Retina (tissue), 1 donor: ENCODE results near the gene SSH2.
"Not testable (repeated sequence)": the region's sequence is repeated elsewhere in the genome, so short reads cannot be mapped to it uniquely, and the experiment has no call there.

Source experiments
- DNase-seq: peaks from one replicate; pipeline ENCODE4 v3.0.0-alpha.2; 2016

Gene SSH2

DNA sequence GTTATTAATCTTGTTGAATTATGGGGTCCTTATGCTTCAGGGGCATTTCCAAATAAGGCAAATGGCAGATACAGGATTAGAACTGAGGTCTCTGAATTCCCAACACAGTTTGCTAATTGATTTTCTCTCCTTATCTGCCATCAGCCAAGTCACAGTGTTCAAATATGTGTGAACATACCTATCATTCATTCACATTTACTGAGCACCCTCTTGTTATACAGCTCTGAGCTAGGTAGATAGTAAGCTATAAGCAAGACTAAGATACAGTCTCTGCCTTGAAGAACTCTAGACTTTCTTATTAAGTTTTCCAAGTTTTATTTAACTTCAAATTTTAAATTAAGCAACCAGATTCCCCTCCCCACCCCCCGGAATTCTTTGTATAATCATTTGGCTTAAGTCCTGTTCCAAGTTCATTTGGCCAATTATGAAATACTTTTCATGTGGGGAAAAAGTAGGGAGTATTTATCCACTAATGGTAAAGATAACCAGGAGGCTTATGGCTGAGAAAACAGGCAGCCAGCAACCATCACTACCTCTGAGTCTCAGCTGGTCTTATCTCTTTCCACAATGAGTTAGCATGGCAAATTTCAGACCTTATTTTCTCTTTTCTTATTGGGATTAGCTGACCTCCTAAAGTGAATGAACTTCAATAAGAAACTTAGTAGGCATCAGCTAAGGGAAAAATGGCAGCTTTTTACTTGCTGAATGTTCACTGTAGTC, 275.9 kb downstream of the SSH2 start:
- DNase-seq, result no peak

DNA sequence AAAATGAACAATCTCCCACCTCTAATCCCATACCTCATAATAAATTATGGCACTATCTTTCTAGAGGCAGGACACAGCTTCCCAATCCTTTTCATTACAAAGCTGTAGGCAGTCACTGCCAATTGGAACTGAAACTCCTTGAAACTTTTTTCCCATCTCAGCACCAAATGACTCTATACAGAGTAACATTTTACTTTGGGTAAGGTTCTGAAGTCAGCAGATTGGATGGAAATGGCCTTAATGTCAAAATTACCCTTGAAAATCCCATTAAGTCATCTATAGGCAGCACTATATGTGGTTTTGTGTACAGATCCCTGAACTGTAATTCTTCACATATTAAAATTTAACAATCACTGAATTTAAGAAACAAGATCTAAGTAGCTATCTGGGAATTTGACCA, 277.1 kb downstream of the SSH2 start:
- no peak for DNase-seq

DNA sequence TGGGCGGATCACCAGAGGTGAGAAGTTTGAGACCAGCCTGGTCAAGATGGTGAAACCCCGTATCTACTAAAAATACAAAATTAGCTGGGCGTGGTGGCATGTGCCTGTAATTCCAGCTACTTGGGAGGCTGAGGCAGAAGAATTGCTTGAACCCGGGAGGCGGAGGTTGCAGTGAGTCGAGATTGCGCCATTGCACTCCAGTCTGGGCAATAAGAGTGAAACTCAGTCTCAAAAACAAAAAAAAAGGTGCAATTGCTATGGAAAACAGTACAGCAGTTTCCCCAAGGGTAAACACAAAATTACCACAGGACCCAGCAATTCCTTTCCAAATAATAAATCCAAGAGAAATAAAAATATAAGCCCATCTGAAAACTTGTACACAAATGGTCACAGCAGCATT, 278.1 kb downstream of the SSH2 start:
- DNase-seq, result not testable (repeated sequence)

DNA sequence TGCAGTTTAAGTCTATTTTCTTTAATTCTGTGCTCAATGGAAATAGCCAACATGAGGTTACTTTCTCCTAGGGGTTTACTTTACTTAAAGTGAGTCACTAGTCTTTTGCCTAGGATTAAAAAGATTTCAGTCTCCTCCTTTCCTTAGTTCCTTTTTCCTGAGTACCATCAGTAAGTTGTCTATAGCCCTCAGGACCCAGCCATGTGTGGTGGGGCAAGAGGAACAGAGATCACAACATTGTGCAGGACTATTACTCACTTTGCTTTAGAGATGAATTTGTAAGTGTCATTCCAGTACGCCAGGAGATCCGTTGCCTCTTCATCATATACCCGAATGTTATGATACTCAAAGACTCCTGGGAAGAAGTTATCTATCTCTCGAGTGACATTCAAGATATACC, 279.6 kb downstream of the SSH2 start:
- DNase-seq, result no peak

DNA sequence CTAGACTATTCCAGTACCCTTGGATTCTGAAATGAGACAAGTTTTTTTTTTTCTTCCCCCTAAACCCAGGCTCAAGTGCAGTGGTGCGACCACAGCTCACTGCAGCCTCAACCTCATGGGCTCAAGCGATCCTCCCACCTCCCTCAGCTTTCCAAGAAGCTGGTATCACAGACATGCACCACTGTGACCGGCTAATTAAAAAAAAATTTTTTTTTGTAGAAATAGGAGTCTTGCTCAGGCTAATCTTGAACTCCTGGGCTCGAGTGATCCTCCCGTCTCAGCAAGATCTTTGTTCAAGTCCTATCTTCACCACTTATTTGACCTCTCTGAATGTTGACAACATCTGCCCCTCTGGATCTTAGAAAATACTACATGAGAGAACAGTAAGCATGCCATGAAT, 280.7 kb downstream of the SSH2 start:
- no peak for DNase-seq

DNA sequence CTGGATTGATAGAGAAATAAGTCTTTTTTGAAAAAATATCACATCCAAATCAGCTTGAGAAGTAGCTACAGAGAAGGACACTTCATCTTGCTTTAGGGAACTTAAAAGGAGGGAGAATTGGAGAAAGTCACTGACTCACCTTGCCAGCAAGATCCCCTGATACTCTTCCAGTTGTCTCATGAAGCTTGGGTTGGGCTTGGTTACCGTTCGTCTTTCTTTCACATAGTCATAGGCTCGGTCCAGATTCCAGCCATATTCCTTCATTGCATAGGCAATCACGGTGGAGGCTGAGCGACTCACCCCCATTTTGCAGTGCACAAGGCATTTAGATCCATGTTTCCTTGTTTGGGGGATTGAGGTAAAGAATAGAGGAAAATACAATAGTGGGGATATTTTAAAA, 282.0 kb downstream of the SSH2 start:
- no peak for DNase-seq

DNA sequence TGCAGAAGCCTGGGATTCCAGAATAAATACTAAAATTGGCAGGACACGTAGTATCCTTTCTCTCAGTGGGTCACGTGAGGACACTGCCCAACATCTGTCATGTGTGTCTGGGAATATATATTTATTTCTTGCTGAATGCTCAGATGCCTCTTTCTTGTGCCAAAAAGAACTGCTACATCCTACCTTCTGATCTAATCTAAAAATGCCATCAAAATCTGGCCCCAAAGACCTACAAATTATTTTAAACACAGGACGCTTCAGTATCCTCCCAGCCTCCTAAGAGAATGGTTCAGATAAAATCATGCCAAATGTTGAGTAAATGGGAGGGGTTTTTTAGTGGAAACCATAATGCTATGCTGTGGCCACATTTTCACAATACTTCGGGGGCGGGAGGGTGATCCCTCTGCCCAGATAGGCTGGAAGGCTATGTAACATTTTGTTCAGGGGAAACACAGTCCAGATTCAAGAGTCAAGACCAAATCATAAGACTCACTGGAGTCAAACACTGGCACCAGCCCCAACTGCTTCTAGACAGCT, 284.4 kb downstream of the SSH2 start:
- DNase-seq, result no peak

DNA sequence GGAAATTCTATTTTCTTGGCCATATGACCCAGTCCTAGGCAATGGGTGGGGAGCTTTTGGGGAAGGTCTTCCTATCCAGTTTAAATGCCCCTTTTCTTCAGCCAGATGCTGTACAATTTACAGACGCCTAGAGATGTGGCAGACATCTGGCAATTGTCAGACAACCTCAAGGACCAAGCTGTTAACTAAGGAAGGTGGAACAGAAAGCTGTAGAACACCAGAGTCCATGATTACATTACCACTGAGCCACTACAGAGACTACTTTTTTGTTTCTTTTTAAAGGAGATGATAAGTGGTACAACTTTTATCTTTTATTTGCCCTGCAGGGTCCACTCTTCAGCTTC, 286.2 kb downstream of the SSH2 start:
- DNase-seq, result no peak

DNA sequence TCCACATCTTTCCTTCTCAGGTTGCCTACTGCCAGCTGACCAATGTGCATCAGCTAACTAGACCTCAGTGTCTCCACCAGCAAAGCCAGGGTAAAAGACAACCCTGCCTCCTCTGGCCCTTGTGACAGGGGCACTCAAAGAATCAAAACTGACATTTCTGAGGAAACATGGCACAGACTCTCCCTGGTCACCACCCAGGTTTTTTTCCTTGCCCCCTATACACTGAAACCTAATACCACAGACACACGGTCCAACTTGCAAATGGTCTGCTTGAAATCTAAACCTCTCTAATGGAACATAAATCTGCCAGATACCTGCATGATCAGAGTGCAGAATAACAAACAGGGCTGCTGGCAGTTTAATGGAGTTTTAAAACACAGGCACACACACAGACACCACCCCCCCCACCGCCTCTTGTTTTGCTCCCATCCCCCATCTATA, 287.8 kb downstream of the SSH2 start:
- DNase-seq, result no peak

DNA sequence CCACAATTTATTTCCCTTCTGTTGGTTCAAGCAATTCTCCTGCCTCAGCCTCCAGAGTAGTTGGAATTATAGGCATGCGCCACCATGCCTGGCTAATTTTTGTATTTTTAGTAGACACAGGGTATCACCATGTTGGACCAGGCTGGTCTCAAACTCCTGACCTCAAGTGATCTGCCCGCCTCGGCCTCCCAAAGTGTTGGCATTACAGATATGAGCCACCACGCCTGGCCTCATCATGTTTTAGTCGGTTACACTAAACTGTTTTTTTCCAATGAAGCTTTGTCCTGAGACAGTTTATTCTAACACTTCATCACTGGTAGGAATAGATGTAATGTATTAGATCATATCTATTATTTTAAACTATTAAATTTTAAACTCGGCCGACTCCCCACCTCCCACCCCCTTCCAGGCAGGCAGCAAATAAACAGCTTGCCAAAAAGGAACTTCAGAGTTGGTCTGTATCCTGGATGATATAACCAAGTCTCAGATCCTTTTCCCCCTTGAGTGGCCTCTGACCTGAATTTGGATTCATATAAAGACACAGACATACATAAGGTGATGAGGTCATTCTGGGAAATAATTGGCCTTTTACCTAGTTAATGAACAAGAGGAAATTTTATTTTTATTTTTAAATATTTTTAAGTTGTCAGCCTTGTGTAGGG, 288.9 kb downstream of the SSH2 start:
- no peak for DNase-seq

DNA sequence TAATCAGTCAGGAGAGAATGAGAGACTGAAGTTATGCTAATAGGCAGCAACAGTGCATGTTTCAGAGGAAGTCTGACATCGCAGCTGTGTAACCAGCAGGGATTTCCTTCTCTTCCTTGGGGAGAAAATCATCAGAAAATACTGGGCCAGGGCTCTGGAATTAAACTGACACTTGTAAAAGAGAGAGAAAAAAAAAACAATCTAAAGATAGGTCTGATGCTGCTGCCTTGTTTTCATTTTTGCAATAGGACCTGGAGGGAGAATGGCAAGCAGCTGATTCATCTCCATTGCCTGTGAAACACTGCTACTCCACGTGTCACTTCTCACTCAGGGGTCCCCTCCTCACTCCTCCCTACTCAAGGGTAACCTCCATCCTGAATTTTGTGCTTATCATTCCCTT, 289.6 kb downstream of the SSH2 start:
- DNase-seq, result no peak

DNA sequence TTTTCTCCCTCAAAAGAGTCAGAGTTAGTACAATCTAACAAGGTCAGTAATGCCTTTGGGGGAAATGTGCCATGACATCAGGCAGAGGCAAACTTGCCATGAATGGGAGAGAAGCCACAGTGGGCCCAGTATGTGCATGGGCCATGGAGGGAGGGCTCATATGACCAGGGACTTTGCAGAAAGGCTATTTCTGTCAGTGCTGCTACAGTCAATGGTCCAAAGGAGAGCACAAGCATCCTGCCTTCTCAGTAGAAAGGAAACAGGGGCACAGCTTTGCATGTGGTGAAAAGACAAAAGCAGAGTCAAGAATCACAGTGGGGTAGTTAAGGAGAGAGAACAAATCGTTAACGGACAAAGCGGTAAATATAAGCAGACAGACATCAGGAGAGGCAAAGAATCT, 296.1 kb downstream of the SSH2 start:
- no peak for DNase-seq

DNA sequence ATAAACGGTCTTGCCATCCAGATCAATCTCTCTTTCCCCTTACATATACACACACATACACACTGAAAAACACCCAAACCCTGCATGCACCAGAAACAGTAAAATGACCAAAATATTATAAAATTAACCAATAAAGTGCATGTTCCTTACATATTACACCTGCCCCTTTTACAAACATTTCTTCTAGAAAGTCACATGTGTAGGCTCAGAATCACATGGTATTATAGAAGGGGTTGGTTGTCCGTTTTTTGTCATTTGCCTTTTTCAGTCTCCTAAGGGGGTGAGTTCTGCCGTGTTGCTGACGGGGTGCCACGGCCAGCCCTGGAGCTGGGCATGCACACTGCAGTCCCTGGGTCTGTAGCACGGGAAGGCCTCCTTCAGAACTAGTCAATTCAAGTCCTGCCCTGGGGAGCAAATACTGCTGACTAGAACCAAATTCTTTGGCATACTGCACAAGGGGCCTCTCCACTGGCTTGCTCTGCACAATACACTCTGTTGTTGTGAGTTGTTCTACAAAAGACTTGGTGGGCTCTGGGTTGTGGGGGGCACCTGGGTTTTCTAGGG, 299.3 kb downstream of the SSH2 start:
- no peak for DNase-seq

DNA sequence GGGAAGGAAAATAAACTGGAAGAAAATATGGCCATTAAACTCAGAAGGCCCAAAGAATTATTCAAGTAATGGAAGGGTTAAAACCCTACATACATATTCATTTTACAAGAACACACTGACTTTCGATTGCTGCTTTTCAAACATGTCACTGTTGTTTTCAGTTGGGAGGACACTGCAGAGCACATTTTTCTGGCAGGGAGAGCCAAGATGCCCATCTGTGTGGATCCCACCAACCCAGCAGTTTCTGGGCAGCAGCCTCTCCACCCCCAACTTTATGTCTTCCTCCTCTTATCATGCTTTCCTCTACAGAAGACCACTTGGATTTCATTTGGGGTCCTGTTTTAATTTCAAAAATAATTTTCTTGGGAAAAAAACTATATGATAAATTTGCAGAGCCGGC, 300.2 kb downstream of the SSH2 start:
- DNase-seq, result no peak

DNA sequence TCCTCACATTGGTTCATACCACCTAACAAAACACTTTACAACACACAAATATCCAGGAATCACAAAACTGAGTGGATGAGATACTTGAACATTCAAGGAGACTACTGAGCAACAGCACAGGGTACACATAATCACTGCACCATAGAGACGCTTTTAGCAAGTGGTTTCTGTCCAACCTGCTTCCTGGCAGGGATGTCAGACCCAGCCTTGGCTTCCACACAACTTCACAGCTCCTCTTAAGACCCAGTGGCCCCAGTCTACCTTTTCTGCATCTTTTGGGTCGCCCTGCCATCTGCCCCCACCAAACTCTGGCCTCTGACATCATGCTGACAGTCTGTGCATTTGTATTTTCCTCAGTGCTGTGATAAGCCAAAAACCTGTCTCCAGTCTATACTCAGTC, 301.4 kb downstream of the SSH2 start:
- DNase-seq, result no peak

DNA sequence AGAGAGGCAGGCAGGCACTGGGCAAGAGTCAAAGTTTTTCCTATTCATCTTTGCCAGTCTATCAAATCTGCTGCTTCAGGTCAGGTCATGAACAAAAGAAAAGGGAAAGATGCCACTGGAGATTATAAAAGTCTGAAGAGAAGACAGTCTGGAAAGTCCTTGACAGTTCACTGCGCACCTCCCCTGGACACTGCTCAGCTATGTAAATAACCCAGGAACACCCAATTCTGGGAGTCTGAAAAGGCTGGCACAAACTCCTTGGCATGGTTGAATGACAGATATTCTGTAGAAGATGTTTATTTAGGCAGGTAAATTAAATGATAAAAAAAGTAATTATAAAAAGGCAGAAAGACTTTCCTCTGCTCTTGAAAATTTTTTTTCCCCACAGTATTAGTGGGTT, 302.1 kb downstream of the SSH2 start:
- DNase-seq, result no peak

DNA sequence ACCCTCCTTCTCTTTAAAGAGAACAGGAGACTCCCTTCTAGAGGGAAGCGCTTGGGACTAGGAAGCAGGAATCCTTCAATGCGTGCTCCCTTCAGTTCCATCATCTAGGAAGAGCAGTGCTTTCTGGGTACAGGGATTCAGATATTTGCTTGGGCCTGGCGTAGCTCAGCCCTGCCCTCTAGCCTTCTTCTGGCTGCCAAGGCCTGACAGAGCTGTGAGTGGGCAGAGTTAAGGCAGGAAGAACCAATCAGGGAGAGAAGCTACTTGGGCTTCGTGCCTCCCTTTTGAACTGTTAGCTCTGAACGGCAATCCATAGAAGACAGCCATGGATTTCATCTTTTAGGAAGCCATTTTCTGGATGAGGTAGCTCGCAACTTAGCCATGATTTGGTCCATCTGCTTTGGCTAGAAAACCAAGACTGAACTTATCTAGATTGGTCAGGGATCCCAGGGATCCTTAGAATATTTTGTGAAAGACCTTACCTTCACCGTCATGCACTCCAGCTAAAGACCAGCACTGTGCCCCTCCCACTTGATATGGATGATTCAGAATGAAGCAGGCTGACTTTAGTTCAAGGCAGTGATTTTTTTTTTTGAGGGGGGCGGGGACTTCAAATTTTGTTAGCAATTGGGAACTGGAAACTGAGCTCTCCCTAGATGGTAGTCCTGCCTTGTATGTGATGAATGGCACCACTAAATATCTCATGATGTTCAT, 304.8 kb downstream of the SSH2 start:
- DNase-seq, result no peak

DNA sequence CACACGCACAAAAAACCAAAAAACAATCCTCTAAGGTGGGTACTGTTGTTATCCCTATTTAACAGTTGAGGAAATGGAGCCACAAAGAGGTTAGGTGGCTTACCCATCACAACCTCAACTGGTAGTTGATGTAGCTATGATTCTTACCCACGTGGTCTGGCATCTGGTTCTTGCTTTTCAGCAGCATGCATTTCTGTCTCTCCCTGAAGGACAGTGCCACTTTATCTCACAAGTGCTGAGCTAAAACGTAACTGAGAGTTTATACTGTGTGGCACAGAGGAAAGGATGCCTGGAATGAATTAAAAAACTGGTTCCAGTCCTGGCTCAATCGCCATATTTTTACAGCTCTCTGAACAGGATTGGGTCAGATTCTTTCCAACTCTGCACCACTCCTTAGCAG, 305.4 kb downstream of the SSH2 start:
- no peak for DNase-seq

DNA sequence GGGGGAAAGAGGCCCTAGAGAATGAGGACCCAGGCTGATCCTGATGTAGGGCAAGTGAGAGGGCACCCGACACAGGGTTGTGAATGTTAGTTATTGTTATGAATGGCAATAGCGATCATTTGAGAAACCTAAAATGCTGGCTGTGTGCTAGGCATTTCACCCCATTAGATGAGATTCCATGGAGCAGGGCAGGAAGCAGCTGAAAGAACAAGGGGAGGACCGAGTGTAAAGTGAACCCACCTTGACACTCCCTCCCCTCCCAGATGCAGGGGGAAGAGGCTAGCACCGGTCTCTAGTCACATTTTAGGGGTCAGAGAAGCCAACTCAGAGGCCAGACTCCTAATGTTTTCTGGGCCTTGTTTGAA, 306.8 kb downstream of the SSH2 start:
- no peak for DNase-seq

DNA sequence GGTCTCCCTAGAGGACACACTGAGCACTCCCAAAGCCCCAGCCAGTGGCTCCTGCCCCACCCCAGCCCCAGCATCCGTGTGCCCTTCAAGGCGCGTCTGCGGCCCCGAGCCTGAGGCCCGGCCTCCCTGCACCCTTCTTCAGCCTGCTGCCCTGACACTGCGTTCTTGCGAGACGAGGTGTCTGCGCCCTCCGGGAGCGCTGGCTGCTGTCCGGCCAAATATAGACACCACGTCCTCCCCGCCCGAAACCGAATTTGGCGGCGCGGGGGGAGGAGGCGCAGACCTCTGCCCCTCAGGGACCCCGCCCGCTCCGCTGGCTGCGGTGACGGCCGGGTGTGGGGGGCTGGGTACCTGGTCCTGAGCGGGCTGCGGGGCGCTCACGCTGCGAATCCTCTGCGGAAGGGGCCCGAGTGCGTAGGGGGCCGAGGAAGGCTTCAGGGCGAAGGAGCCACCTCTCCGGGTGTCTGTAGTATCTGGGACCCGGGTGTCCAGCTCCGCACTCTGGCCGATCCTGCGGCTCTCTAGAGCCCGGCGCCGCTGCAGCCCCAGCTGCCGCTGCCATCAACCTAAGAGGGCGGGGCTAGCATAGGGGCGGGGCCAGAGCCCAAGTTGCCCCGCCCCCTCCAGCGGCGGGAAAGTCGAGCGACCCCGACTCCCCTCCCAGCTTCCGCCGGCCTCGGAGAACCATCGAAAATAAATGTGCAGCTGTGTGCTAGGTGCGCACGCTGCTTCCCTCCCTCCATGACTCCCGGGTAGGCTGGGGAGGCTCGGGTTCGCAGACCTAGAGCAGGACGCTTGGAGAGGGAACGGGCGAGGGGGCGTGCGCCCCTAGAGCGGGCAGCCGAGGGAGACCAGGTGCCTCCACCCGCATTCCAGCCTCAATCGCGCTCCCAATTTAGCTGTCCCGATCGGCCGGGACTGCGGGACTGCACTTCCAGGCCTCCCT, 307.4 kb downstream of the SSH2 start, which contains the start of gene CORO6:
Gene CORO6 (minus strand): TSS at position 576 of the 946 bp plus-strand sequence. CDS start 1,491 bp downstream, outside the sequence.
- peak; percentile 89 for DNase-seq

DNA sequence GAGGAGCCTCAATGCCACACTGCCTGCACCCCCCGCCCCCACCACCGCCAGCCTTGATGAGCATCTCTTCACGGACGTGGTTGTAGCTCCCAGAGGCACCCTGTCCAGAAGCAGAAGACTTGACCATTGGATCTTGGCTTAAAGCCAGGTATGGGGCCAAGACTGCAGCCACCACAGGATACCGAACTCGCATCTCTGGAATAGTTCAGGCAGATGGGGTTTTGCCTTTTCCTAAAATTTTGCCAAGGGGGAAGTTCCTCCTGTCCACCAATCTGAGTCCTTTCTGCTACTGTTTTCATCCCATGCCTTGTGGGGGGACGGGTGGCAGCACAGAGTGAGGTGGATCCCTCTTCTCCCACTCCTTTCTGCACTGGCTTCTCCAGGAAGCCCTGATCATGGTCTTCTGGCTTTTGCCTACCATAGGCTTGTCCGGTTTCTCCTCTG, 308.3 kb downstream of the SSH2 start:
- no peak for DNase-seq

DNA sequence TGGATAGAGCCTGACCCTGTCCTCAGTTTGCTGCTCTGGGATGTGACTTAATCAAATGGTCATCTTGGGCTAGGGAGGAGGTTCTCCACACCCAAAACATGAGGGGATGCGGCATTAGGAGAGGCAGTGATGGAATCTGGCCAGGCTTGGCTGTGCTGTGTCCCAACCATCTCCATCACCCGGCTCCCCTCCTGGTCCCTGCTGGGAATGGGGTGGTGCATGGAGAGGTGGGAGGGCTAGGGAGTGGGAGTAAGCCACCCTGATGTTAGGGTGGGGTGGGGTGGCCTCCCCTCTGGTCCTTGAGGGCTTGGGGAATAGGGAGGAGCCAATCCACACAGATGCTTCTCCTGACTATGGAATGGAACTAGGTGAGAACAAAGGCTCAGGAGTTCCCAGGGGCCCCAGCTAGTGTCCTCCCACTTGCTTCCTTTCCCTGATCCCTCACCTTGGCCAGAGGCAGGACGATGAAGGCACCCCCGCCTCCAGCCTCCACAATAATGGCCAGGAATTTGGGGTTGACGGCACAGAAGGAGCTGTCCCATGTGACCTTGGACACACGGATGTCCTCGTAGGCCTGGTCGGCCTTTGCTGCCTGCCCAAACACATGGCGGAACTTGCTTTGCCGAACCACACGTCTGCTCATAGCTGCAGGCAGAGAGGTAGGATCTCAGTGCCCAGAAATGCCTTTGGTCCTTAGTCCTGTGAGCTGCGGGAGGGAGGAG, 309.1 kb downstream of the SSH2 start:
- DNase-seq, result no peak
